Neural progenitor cell (in vitro differentiated cells): ENCODE results near the gene ZBTB46. TPM values are rescaled to one million over a fixed set of nuclear protein-coding genes. Genes with fewer than 3 reads are reported as not detected.
"Not testable (repeated sequence)": the region's sequence is repeated elsewhere in the genome, so short reads cannot be mapped to it uniquely, and the experiment has no call there.

Experiments used
- DNase-seq: peaks from one replicate; pipeline ENCODE4 v3.0.0-alpha.2; 2016; ENCODE audit warnings: low spot score
- H2AFZ ChIP-seq: fragments of 200-600 bp; sonication (generic); replicated peaks from 2 replicates; pipeline ENCODE4 v1.6.1; 2016; ENCODE audit warnings: antibody characterized with exemption
- H3F3A ChIP-seq: fragments of 200-600 bp; sonication (generic); 2 replicates; pipeline ENCODE4 v1.6.1; 2016; ENCODE audit warnings: antibody characterized with exemption, low read depth
- H3K27ac ChIP-seq: fragments of 200-600 bp; sonication (generic); 2 replicates; pipeline ENCODE4 v1.5.1; 2016; ENCODE audit warnings: mild to moderate bottlenecking
- H3K27me3 ChIP-seq: fragments of 200-600 bp; sonication (generic); 2 replicates; pipeline ENCODE4 v1.6.1; 2016; ENCODE audit warnings: mild to moderate bottlenecking, moderate library complexity
- H3K36me3 ChIP-seq: fragments of 200-600 bp; sonication (generic); 2 replicates; pipeline ENCODE4 v1.5.1; 2016
- H3K4me1 ChIP-seq: fragments of 200-600 bp; sonication (generic); 2 replicates; pipeline ENCODE4 v1.6.1; 2016; ENCODE audit warnings: mixed run types
- H3K4me2 ChIP-seq: fragments of 200-600 bp; sonication (generic); 2 replicates; pipeline ENCODE4 v1.6.1; 2016
- H3K4me3 ChIP-seq: fragments of 200-600 bp; sonication (generic); 2 replicates; pipeline ENCODE4 v1.5.1; 2016
- H3K79me2 ChIP-seq: fragments of 200-600 bp; sonication (generic); 2 replicates; pipeline ENCODE4 v1.6.1; 2016; ENCODE audit warnings: low read depth
- H3K9ac ChIP-seq: fragments of 200-600 bp; sonication (generic); 2 replicates; pipeline ENCODE4 v1.6.1; 2016
- H3K9me3 ChIP-seq: fragments of 200-600 bp; sonication (generic); 2 replicates; pipeline ENCODE4 v1.5.1; 2016; ENCODE audit warnings: low read depth
- H4K20me1 ChIP-seq: fragments of 200-600 bp; sonication (generic); 2 replicates; pipeline ENCODE4 v1.6.1; 2016; ENCODE audit warnings: low read depth
- H3K27ac Mint-ChIP-seq: 3 replicates; pipeline ENCODE4 v1.8.0; 2021; ENCODE audit warnings: mixed read lengths
- H3K27me3 Mint-ChIP-seq: 2 replicates; pipeline ENCODE4 v1.8.0; 2022; ENCODE audit warnings: low read depth, mild to moderate bottlenecking, inconsistent platforms, moderate library complexity, mixed read lengths; ENCODE audit not compliant: insufficient read depth
- H3K36me3 Mint-ChIP-seq: 3 replicates; pipeline ENCODE4 v1.8.0; 2021; ENCODE audit warnings: mixed read lengths
- H3K4me1 Mint-ChIP-seq: 3 replicates; pipeline ENCODE4 v1.8.0; 2021; ENCODE audit warnings: mixed read lengths
- H3K4me3 Mint-ChIP-seq: 3 replicates; pipeline ENCODE4 v1.8.0; 2021; ENCODE audit warnings: mild to moderate bottlenecking, moderate library complexity, mixed read lengths
- H3K9me3 Mint-ChIP-seq: 3 replicates; pipeline ENCODE4 v1.8.0; 2020; ENCODE audit warnings: mixed read lengths
- EZH2 ChIP-seq: fragments of 200-600 bp; sonication (generic); IDR thresholded peaks from 2 replicates; pipeline ENCODE4 v1.6.1; 2017; ENCODE audit warnings: antibody characterized with exemption, mild to moderate bottlenecking, moderate library complexity
- EZH2phosphoT487 ChIP-seq: fragments of 200-600 bp; sonication (generic); IDR thresholded peaks from 2 replicates; pipeline ENCODE4 v1.6.1; 2017; ENCODE audit warnings: antibody characterized with exemption
- total RNA-seq: library from RNA; depleted of rRNA; stranded (reverse); fragments of >200 nt; gene quantifications from 2 replicates; pipeline ENCODE4 v1.2.3, GENCODE V29; 2015; ENCODE audit warnings: low replicate concordance
- TF ChIP-seq, protein P1 (sequence below): fragments of 200-600 bp; sonication (generic); IDR thresholded peaks from 2 replicates; pipeline ENCODE4 v1.5.1; 2017; ENCODE audit warnings: antibody characterized with exemption, mild to moderate bottlenecking

Gene ZBTB46
- total RNA-seq, 1 donor from 2014 or later = 8.1 TPM

DNA sequence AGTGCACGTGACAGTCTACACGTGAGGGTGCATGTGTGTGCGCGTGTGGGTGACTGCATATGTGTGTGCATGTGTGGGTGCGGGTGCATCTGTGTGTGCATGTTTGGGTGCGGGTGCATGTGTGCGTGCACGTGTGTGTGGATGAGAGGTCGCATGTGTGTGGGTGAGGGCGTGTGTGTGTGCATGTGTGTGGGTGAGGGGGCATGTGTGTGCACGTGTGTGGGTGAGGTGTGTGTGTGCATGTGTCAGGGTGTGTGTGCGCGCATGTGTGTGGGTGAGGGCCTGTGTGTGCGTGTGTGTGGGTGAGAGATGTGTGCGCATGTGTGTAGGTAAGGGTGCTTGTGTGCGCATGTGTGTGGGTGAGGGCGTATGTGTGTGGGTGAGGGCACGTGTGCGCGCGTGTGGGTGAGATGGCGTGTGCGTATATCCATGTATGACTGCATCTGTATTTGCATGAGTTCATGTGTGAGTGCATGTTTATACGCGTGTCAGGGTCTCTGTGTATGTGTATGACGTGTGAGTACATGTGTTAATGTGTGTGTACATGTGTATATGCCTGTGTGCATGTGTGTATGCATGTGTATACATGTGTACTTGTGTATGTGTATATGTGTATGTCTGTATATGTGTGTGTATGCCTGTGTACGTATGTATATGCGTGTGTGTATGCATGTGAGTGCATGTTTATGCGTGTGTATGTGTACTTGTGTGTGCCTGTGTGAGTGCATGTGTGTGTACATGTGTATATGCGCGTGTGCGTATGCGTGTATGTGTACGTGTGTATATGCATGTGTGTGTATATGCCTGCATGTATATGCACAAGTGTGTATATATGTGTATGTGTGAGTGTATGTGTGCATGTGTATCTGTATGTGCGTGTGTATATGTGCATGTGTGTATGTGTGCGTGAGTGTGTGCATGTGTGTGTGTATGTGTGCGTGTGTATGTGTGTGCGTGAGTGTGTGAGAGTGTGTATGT is 98.7 kb downstream of the ZBTB46 start:
- peaks cover 20% of the 10 kb centered on the region for H4K20me1 ChIP-seq
- H3K36me3 Mint-ChIP-seq = peaks cover 12% of the 10 kb centered on the region

GRCh38 chr20:63731410-63731809 is 99.7 kb downstream of the ZBTB46 start:
- Mint-ChIP-seq H3K27ac (no peak overlapping the region), H3K36me3 (peaks cover 17% of the 10 kb centered on the region), H3K4me3 (no peak overlapping the region), H3K27me3 (peaks cover 5% of the 10 kb centered on the region), H3K4me1 (no peaks in the 10 kb centered on the region), H3K9me3 (peaks cover 2% of the 10 kb centered on the region)
- TF ChIP-seq EZH2 (no peak), EZH2phosphoT487 (no peak)
- TF ChIP-seq, protein P1, sequence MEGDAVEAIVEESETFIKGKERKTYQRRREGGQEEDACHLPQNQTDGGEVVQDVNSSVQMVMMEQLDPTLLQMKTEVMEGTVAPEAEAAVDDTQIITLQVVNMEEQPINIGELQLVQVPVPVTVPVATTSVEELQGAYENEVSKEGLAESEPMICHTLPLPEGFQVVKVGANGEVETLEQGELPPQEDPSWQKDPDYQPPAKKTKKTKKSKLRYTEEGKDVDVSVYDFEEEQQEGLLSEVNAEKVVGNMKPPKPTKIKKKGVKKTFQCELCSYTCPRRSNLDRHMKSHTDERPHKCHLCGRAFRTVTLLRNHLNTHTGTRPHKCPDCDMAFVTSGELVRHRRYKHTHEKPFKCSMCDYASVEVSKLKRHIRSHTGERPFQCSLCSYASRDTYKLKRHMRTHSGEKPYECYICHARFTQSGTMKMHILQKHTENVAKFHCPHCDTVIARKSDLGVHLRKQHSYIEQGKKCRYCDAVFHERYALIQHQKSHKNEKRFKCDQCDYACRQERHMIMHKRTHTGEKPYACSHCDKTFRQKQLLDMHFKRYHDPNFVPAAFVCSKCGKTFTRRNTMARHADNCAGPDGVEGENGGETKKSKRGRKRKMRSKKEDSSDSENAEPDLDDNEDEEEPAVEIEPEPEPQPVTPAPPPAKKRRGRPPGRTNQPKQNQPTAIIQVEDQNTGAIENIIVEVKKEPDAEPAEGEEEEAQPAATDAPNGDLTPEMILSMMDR = no peak
- peaks cover 13% of the 10 kb centered on the region for H3F3A ChIP-seq
- peaks cover 2% of the 10 kb centered on the region for H3K27me3 ChIP-seq
- peaks cover 7% of the 10 kb centered on the region for H3K79me2 ChIP-seq
- H3K4me3 ChIP-seq = no peak overlapping the region
- no peaks in the 10 kb centered on the region for H3K4me1 ChIP-seq
- no peak for DNase-seq
- H3K9ac ChIP-seq = no peak overlapping the region
- H3K27ac ChIP-seq = no peak overlapping the region
- no peak overlapping the region for H3K4me2 ChIP-seq
- peaks cover 16% of the 10 kb centered on the region for H4K20me1 ChIP-seq
- H3K9me3 ChIP-seq = no peaks in the 10 kb centered on the region
- H2AFZ ChIP-seq = no peak overlapping the region
- H3K36me3 ChIP-seq = no peaks in the 10 kb centered on the region

More for the DNA sequence above, 98.7 kb downstream of the ZBTB46 start:
- peaks cover 4% of the 10 kb centered on the region for H3K79me2 ChIP-seq
- no peak overlapping the region for H2AFZ ChIP-seq
- Mint-ChIP-seq H3K9me3 (no peaks in the 10 kb centered on the region), H3K27ac (no peak overlapping the region), H3K4me1 (no peaks in the 10 kb centered on the region), H3K4me3 (no peak overlapping the region), H3K27me3 (peaks cover 2% of the 10 kb centered on the region)
- H3F3A ChIP-seq = peaks cover 14% of the 10 kb centered on the region
- TF ChIP-seq, protein P1 = no peak
- TF ChIP-seq EZH2 (no peak), EZH2phosphoT487 (no peak)
- no peak for DNase-seq
- no peaks in the 10 kb centered on the region for H3K36me3 ChIP-seq
- no peaks in the 10 kb centered on the region for H3K9me3 ChIP-seq
- H3K27me3 ChIP-seq = peaks cover 12% of the 10 kb centered on the region
- H3K4me1 ChIP-seq = peaks cover 7% of the 10 kb centered on the region
- H3K27ac ChIP-seq = no peak overlapping the region
- no peak overlapping the region for H3K9ac ChIP-seq
- no peak overlapping the region for H3K4me2 ChIP-seq
- H3K4me3 ChIP-seq = no peak overlapping the region

- H3K9me3 Mint-ChIP-seq, H3K9me3 ChIP-seq, H2AFZ ChIP-seq, H3K4me1 Mint-ChIP-seq, H3K27me3 Mint-ChIP-seq, H3K4me3 ChIP-seq, DNase-seq, H3K27me3 ChIP-seq, H3K4me3 Mint-ChIP-seq, H4K20me1 ChIP-seq, H3K79me2 ChIP-seq, H3K36me3 ChIP-seq, H3K27ac Mint-ChIP-seq, H3K27ac ChIP-seq, H3K4me2 ChIP-seq, H3K9ac ChIP-seq, H3K4me1 ChIP-seq: not testable (repeated sequence)
- H3F3A ChIP-seq = peaks cover 13% of the 10 kb centered on the region
- peaks cover 24% of the 10 kb centered on the region for H3K36me3 Mint-ChIP-seq
Measured at GRCh38 chr20:63730189-63730733, 100.8 kb downstream of the ZBTB46 start.

- H4K20me1 ChIP-seq = peaks cover 12% of the 10 kb centered on the region
- H3K27me3 Mint-ChIP-seq, H3F3A ChIP-seq, H3K36me3 ChIP-seq, H3K27ac Mint-ChIP-seq, H3K4me1 Mint-ChIP-seq, H3K27ac ChIP-seq, H3K27me3 ChIP-seq, H2AFZ ChIP-seq, H3K4me3 ChIP-seq, H3K9me3 ChIP-seq, DNase-seq, H3K4me3 Mint-ChIP-seq, H3K4me1 ChIP-seq, H3K9ac ChIP-seq, H3K4me2 ChIP-seq: not testable (repeated sequence)
- H3K79me2 ChIP-seq = peaks cover 39% of the 10 kb centered on the region
- H3K36me3 Mint-ChIP-seq = peaks cover 45% of the 10 kb centered on the region
- peaks cover 27% of the 10 kb centered on the region for H3K9me3 Mint-ChIP-seq
Measured at GRCh38 chr20:63722967-63723622, 108.0 kb downstream of the ZBTB46 start.
